KMS-11 (cell line): Measurements from ENCODE around the gene SAMHD1.

Experiments used
- H2AFZ ChIP-seq: fragments of 200-600 bp; sonication (generic); 2 replicates; pipeline ENCODE4 v1.6.1; 2016; ENCODE audit warnings: antibody characterized with exemption, mixed run types, low read depth
- H3K27ac ChIP-seq: fragments of 200-600 bp; sonication (generic); 2 replicates; pipeline ENCODE4 v1.6.1; 2016; ENCODE audit warnings: mild to moderate bottlenecking, mixed run types
- H3K27me3 ChIP-seq: fragments of 200-600 bp; sonication (generic); 2 replicates; pipeline ENCODE4 v1.6.1; 2017; ENCODE audit warnings: mild to moderate bottlenecking, low read depth, mixed run types, moderate library complexity; ENCODE audit not compliant: insufficient read depth
- H3K36me3 ChIP-seq: fragments of 200-600 bp; sonication (generic); 2 replicates; pipeline ENCODE4 v1.6.1; 2017; ENCODE audit warnings: mild to moderate bottlenecking, mixed run types; ENCODE audit not compliant: insufficient read depth
- H3K4me1 ChIP-seq: fragments of 200-600 bp; sonication (generic); 2 replicates; pipeline ENCODE4 v1.6.1; 2016; ENCODE audit warnings: mild to moderate bottlenecking, low read depth, mixed run types; ENCODE audit not compliant: poor library complexity, severe bottlenecking
- H3K4me2 ChIP-seq: fragments of 200-600 bp; sonication (generic); 2 replicates; pipeline ENCODE4 v1.7.0; 2016; ENCODE audit warnings: mild to moderate bottlenecking, mixed run types
- H3K4me3 ChIP-seq: fragments of 200-600 bp; sonication (generic); IDR thresholded peaks from 2 replicates; pipeline ENCODE4 v1.6.1; 2017; ENCODE audit warnings: low read depth, low read length, mixed read lengths; ENCODE audit not compliant: insufficient read depth
- H3K79me2 ChIP-seq: fragments of 200-600 bp; sonication (generic); 2 replicates; pipeline ENCODE4 v1.6.1; 2016; ENCODE audit warnings: low read depth, mixed run types; ENCODE audit not compliant: insufficient read depth
- H3K9ac ChIP-seq: fragments of 200-600 bp; sonication (generic); 2 replicates; pipeline ENCODE4 v1.6.1; 2016; ENCODE audit warnings: mild to moderate bottlenecking, mixed run types
- H4K20me1 ChIP-seq: fragments of 200-600 bp; sonication (generic); 2 replicates; pipeline ENCODE4 v1.6.1; 2016; ENCODE audit warnings: mild to moderate bottlenecking, mixed run types; ENCODE audit not compliant: insufficient read depth
- TF ChIP-seq, protein P1 (sequence below): fragments of 200-600 bp; sonication (generic); conservative IDR thresholded peaks from 2 replicates; pipeline ENCODE4 v1.6.1; 2017; ENCODE audit warnings: low read depth, mild to moderate bottlenecking, antibody characterized with exemption, low read length, moderate library complexity, mixed read lengths

SAMHD1 gene

DNA sequence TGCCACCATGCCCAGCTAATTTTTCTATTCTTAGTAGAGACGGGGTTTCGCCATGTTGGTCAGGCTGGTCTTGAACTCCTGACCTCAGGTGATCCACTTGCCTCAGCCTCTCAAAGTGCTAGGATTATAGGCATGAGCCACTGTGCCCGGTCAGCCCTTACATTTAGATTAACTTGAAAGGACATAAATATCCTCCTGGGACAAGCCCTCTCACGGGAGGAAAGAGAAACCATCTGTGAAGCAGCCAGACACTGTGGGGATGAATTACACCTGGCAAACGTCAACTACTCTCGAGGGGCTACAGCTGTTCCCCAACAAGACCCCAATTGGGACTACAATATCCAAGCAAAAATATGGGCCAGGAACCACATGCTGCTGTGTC lies 32.7 kb upstream of the SAMHD1 start:
- no peaks in the 10 kb centered on the region for H4K20me1 ChIP-seq
- TF ChIP-seq, protein P1, sequence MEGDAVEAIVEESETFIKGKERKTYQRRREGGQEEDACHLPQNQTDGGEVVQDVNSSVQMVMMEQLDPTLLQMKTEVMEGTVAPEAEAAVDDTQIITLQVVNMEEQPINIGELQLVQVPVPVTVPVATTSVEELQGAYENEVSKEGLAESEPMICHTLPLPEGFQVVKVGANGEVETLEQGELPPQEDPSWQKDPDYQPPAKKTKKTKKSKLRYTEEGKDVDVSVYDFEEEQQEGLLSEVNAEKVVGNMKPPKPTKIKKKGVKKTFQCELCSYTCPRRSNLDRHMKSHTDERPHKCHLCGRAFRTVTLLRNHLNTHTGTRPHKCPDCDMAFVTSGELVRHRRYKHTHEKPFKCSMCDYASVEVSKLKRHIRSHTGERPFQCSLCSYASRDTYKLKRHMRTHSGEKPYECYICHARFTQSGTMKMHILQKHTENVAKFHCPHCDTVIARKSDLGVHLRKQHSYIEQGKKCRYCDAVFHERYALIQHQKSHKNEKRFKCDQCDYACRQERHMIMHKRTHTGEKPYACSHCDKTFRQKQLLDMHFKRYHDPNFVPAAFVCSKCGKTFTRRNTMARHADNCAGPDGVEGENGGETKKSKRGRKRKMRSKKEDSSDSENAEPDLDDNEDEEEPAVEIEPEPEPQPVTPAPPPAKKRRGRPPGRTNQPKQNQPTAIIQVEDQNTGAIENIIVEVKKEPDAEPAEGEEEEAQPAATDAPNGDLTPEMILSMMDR = no peak
- no peak overlapping the region for H3K4me2 ChIP-seq
- H3K27me3 ChIP-seq = no peaks in the 10 kb centered on the region
- peaks cover 13% of the 10 kb centered on the region for H3K4me1 ChIP-seq
- no peak overlapping the region for H2AFZ ChIP-seq
- H3K4me3 ChIP-seq = no peak overlapping the region
- no peaks in the 10 kb centered on the region for H3K79me2 ChIP-seq
- no peak overlapping the region for H3K9ac ChIP-seq
- H3K36me3 ChIP-seq = no peaks in the 10 kb centered on the region
- no peak overlapping the region for H3K27ac ChIP-seq

DNA sequence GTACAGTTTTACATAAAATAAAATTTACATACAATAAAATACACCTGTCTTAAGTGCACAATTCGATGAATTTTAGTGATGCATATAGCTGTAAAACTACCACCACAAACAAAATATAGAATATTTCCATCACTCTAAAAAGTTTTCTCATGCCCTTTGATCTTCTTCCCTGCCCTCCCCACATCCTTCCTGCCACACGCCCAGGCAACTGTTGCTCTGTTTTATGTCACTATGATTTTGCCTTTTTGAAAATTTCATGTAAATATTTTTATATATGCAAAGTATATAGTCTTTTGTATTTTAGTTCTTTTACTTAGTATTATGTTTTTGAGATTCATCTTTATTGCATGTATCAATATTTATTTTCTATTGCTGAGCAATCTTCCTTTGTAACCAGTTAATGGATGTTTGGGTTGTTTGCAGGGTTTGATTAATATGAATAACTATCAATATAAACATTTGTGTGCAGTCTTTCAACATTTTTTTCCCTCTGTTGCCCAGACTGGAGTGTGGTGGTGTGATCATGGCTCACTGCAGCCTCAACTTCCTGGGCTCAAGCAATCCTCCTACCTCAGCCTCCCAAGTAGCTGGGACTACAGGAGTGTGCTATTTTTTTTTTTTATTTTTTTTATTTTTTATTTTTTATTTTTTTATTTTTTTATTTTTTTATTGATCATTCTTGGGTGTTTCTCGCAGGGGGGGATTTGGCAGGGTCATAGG lies 23.8 kb upstream of the SAMHD1 start:
- no peaks in the 10 kb centered on the region for H3K79me2 ChIP-seq
- no peaks in the 10 kb centered on the region for H3K36me3 ChIP-seq
- H3K4me3 ChIP-seq = no peak overlapping the region
- no peaks in the 10 kb centered on the region for H3K4me1 ChIP-seq
- H2AFZ ChIP-seq = no peak overlapping the region
- TF ChIP-seq, protein P1 = no peak
- H3K9ac ChIP-seq = no peak overlapping the region
- H3K27me3 ChIP-seq = no peaks in the 10 kb centered on the region
- H3K4me2 ChIP-seq = no peak overlapping the region
- H4K20me1 ChIP-seq = no peaks in the 10 kb centered on the region
- no peak overlapping the region for H3K27ac ChIP-seq

DNA sequence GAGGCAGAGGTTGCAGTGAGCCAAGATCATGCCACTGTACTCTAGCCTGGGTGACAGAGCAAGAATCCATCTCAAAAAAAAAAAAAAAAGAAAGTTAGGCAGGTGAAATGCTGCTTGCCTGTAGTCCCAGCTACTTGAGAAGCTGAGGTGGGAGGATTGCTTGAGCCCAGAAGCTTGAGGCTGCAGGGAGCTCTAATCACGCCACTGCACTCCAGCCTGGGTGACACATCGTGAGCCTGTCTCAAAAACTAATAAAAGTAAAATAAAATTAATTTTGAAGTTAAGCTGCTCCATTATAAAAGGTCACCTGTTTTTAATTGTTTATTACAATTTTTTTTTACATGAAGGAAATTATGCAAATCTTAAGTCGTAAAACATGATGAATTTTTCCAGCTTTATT lies 23.2 kb upstream of the SAMHD1 start:
- H3K27ac ChIP-seq = no peak overlapping the region
- H3K36me3 ChIP-seq = no peaks in the 10 kb centered on the region
- H3K4me3 ChIP-seq = no peak overlapping the region
- no peaks in the 10 kb centered on the region for H3K79me2 ChIP-seq
- no peaks in the 10 kb centered on the region for H3K27me3 ChIP-seq
- no peak overlapping the region for H2AFZ ChIP-seq
- no peaks in the 10 kb centered on the region for H4K20me1 ChIP-seq
- no peak overlapping the region for H3K4me2 ChIP-seq
- H3K9ac ChIP-seq = no peak overlapping the region
- H3K4me1 ChIP-seq = no peaks in the 10 kb centered on the region
- TF ChIP-seq, protein P1 = no peak

DNA sequence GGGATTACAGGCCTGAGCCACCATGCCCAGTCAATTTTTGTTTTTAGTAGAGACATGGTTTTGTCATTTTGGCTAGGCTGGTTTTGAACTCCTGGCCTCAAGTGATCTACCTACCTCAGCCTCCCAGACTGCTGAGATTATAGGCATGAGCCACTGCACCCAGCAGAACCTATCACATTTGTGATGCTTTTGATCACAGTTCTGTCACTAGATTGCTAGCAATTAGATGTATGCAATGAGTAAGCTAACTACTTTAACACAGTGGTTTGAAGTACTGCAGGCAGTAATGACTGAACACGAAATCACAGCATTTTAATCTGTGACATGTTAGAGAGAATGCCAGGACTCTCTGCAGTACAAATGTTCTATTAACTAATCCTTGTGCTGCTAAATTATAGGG lies 19.6 kb upstream of the SAMHD1 start:
- Histone ChIP-seq H3K4me2 (no peak overlapping the region), H3K4me1 (no peaks in the 10 kb centered on the region), H3K4me3 (no peak overlapping the region), H3K36me3 (no peaks in the 10 kb centered on the region), H2AFZ (no peak overlapping the region), H3K27me3 (no peaks in the 10 kb centered on the region), H4K20me1 (no peaks in the 10 kb centered on the region), H3K27ac (no peak overlapping the region), H3K79me2 (no peaks in the 10 kb centered on the region), H3K9ac (no peak overlapping the region)
- TF ChIP-seq, protein P1 = no peak
